AG04450 (cell line): Measurements from ENCODE around the gene DNM1. TPM values are rescaled to one million over a fixed set of nuclear protein-coding genes. Genes with fewer than 3 reads are reported as not detected.

ENCODE experiments used
- CTCF ChIA-PET: fragments of 300-600, 350-600 bp; formaldehyde crosslinking; extraction: SDS; loops from one replicate; lab custom pipeline; 2022; ENCODE audit warnings: antibody characterized with exemption, inconsistent platforms; lab: Charles Lee
- POLR2A ChIA-PET: fragments of 350-600 bp; formaldehyde crosslinking; extraction: SDS; loops from one replicate; lab custom pipeline; 2021; ENCODE audit warnings: antibody characterized with exemption, inconsistent platforms; lab: Yijun Ruan, JAX
- DNase-seq: peaks from one replicate; pipeline ENCODE4 v3.0.0-alpha.2; 2011; ENCODE audit warnings: low read depth, low spot score
- H3K27ac ChIP-seq: one replicate; pipeline ENCODE4 v1.5.1; 2012; ENCODE audit warnings: low read depth, low read length, control low read depth
- H3K27me3 ChIP-seq: one replicate; pipeline ENCODE4 v1.6.0; 2012; ENCODE audit warnings: low read length; ENCODE audit not compliant: control insufficient read depth, insufficient read depth
- H3K4me3 ChIP-seq: 2 replicates; pipeline ENCODE4 v1.5.1; 2011; ENCODE audit warnings: mild to moderate bottlenecking, low read depth, low read length, control low read depth
- H3K9me3 ChIP-seq: 2 replicates; pipeline ENCODE4 v1.5.1; 2012; ENCODE audit warnings: low read length; ENCODE audit not compliant: control insufficient read depth, insufficient read depth
- polyA plus RNA-seq: library from polyadenylated mRNA; depleted of rRNA; stranded (reverse); fragments of >200 nt; gene quantifications from 2 replicates; pipeline ENCODE4 v1.2.3, GENCODE V29; 2011
- TF ChIP-seq, protein P1 (sequence below): IDR thresholded peaks from 2 replicates; pipeline ENCODE4 v1.5.1; 2011; ENCODE audit warnings: low read depth, low read length, control low read depth, inconsistent platforms

DNM1 gene
- polyA plus RNA-seq, 1 experiment = 12.0 TPM

DNA sequence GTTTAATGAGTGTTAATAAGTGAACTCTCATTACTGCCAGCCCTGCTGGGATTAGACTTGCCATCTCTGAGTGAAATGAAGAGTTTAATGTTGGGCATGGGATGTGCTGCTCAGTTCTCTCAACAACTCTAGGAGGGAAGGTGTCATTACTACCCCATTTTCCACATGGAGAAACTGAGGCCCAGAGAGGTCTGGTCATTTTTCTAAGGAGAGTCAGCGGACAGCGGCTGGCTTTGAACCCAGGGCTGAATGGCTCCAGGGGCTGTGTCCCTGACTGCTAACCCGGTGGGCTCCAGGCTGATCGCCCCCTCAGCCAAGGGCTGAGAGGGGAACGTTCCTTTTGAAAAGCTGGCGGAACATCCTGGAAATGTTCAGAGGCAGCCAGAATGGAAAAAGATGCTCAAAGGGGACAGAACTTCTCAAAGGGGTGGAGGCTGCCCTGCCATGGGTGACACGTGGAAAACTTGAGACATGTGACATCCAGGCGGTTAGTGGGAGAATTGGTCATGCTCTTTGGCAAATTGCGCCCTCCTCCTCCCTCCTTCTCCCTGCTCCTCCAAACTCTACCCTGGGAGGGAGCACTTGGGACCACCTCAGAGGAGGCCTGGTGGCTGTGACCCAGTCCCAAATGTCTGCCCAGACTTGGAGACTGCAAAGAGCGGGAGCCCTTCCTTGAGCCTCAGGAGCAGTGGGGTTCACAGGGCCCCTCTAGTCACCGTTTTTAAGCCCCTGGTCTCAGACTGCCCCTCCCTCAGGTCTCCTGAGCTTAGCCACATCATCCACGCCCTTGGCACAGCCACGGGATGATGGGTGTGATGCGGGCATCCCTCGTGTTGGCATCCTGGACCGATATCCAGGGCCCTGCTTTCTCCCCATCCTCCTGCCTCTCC is 28.7 kb downstream of the DNM1 start:
- POLR2A ChIA-PET = interaction anchor here (1.2 to 1.6 kb wide), 2 partner anchors 13 kb away, joined by 5 to 6 read pairs; no protein-coding TSS in a partner anchor
- Histone ChIP-seq H3K27me3 (no peaks in the 10 kb centered on the region), H3K4me3 (no peak overlapping the region), H3K27ac (no peak overlapping the region), H3K9me3 (no peaks in the 10 kb centered on the region)
- CTCF ChIA-PET = no interaction called here
- no peak for DNase-seq
- TF ChIP-seq, protein P1, sequence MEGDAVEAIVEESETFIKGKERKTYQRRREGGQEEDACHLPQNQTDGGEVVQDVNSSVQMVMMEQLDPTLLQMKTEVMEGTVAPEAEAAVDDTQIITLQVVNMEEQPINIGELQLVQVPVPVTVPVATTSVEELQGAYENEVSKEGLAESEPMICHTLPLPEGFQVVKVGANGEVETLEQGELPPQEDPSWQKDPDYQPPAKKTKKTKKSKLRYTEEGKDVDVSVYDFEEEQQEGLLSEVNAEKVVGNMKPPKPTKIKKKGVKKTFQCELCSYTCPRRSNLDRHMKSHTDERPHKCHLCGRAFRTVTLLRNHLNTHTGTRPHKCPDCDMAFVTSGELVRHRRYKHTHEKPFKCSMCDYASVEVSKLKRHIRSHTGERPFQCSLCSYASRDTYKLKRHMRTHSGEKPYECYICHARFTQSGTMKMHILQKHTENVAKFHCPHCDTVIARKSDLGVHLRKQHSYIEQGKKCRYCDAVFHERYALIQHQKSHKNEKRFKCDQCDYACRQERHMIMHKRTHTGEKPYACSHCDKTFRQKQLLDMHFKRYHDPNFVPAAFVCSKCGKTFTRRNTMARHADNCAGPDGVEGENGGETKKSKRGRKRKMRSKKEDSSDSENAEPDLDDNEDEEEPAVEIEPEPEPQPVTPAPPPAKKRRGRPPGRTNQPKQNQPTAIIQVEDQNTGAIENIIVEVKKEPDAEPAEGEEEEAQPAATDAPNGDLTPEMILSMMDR = no peak

DNA sequence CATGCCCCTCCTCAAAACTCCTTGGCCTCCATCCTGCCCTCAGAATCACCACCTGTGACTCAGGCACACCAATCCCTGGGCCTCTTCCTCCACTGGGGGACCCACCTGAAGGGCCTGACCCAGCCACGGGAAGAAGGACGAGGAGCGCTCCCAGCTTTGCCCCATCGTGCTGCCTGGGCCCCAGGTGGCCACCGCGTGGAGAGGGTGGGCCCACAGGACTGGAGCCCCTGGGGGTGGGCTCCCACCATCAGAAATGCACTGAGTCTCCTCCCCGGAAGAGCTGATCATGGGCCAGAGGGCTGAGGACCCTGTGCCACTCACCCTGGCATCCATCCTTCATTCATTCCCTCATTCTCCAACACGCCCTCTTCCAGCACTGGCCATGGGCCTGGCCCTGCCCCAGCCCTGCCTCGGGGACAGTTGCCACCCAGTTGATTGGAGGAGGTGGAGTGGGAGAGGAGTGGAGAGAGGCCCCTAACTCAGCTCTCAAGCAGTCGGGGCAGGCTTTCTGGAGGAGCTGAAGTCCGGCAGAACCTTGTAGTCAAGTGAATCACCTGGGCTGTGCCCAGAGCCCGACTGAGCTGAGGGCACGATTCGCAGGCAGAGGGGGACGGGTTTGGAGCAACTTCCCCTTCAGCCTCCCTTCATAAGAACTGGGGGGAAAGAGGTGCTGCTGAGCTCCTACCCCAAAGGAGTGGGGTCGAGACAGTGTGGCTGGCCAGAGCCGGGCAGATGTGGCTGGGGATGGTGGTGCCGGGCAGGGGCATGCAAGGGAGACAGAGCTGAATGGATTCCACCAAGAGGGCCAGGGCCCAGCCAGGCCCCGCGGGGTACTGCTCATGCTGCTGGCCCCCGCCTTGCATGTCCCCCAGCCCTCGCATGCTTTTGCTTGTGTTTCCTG is 29.6 kb downstream of the DNM1 start:
- no peak overlapping the region for H3K4me3 ChIP-seq
- no peaks in the 10 kb centered on the region for H3K9me3 ChIP-seq
- no peak for DNase-seq
- no peak overlapping the region for H3K27ac ChIP-seq
- POLR2A ChIA-PET = interaction anchor here (1.6 kb wide), 1 partner anchor 12 kb away, joined by 6 read pairs; no protein-coding TSS in a partner anchor
- TF ChIP-seq, protein P1 = no peak
- CTCF ChIA-PET = no interaction called here
- H3K27me3 ChIP-seq = no peaks in the 10 kb centered on the region

DNA sequence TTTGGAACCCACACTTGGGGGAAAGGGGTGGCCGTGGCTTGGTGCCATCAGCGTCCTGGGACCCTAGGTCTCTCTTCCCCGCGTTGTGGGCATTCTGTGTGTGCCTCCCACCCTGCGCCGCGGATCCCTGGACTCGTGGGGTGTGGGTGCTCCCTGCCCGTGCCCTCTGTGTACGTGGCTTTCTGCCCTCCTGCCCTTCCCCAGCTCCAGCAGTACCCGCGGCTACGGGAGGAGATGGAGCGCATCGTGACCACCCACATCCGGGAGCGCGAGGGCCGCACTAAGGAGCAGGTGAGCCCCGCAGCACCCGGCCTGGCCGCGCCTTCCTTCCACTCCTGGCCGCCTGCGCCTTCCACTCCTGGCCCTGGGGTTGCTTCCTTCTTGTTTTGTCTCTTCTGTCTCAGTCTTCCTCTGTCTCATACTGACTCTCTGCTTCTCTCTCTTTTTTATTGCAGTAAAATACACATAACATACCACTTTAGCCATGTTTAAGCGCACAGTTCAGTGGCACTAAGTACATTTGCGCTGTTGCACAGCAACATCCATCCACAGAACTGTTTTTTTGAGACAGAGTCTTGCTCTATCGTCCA is 30.7 kb downstream of the DNM1 start:
- no peaks in the 10 kb centered on the region for H3K27me3 ChIP-seq

DNA sequence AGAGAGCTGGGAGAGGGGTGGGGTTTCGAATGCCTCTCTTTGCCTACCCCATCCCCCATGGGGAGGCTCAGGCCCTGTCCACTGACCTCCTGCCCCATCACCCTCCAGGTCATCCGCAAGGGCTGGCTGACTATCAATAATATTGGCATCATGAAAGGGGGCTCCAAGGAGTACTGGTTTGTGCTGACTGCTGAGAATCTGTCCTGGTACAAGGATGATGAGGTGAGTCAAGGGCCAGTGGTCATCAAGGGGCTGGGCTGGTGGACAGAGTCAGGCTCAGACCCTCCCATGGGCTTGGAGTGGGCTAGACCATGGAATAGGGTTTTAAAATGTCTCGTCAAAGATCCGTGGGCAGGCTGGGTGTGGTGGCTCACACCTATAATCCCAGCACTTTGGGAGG is 38.9 kb downstream of the DNM1 start:
- no peaks in the 10 kb centered on the region for H3K27me3 ChIP-seq
- TF ChIP-seq, protein P1 = no peak
- no peak for DNase-seq
- no peaks in the 10 kb centered on the region for H3K9me3 ChIP-seq
- CTCF ChIA-PET = no interaction called here
- H3K4me3 ChIP-seq = no peak overlapping the region
- H3K27ac ChIP-seq = no peak overlapping the region
- POLR2A ChIA-PET = interaction anchor here (1.0 kb wide), 1 partner anchor 8 kb away, joined by 3 read pairs; no protein-coding TSS in a partner anchor

More for the DNA sequence above, 30.7 kb downstream of the DNM1 start:
- no peak for DNase-seq
- CTCF ChIA-PET = no interaction called here
- Histone ChIP-seq H3K9me3 (no peaks in the 10 kb centered on the region), H3K4me3 (no peak overlapping the region), H3K27ac (no peak overlapping the region)
- POLR2A ChIA-PET = no interaction called here
- TF ChIP-seq, protein P1 = no peak
